Natural killer cell (primary cell): Measurements from ENCODE around the gene ASB3. TPM values are rescaled to one million over a fixed set of nuclear protein-coding genes. Genes with fewer than 3 reads are reported as not detected.

ENCODE experiments used
- ATAC-seq, 3 donors: fragments of 150-1000 bp in 2 of 3; fragments of 200-7000 bp in 1 of 3; cut with Tn5 transposase; 1 replicate in 1 of 3; 2 replicates in 2 of 3; pipeline ENCODE4 v1.10.0; 2021; ENCODE audit warnings: mild to moderate bottlenecking in 2 of 3, moderate library complexity in 2 of 3
- DNase-seq, 2 donors: peaks; one replicate each; pipeline versions ENCODE4 v3.0.0 to v3.0.0-alpha.2; 2013 to 2021; ENCODE audit warnings: mixed read lengths in 1 of 2
- H3K27ac ChIP-seq: one replicate; pipeline ENCODE4 v1.5.1; 2013; ENCODE audit warnings: mild to moderate bottlenecking, low read length
- H3K27me3 ChIP-seq: one replicate; pipeline ENCODE4 v1.6.1; 2013; ENCODE audit warnings: low read length; ENCODE audit not compliant: control insufficient read depth, insufficient read depth
- H3K36me3 ChIP-seq: one replicate; pipeline ENCODE4 v1.6.1; 2013; ENCODE audit warnings: low read length; ENCODE audit not compliant: control insufficient read depth, insufficient read depth
- H3K4me1 ChIP-seq: one replicate; pipeline ENCODE4 v1.6.1; 2013; ENCODE audit warnings: low read length; ENCODE audit not compliant: control insufficient read depth, insufficient read depth
- H3K4me3 ChIP-seq: one replicate; pipeline ENCODE4 v1.5.1; 2013; ENCODE audit warnings: low read length
- H3K9me3 ChIP-seq: one replicate; pipeline ENCODE4 v1.6.1; 2013; ENCODE audit warnings: low read length; ENCODE audit not compliant: control insufficient read depth, insufficient read depth
- H3K27ac Mint-ChIP-seq, 2 donors: one replicate each; pipeline ENCODE4 v1.8.0; 2022; ENCODE audit warnings: mild to moderate bottlenecking in 2 of 2, mixed read lengths in 2 of 2, moderate library complexity in 1 of 2
- H3K27me3 Mint-ChIP-seq, 2 donors: one replicate each; pipeline ENCODE4 v1.8.0; 2022; ENCODE audit warnings: low read depth in 2 of 2, mixed read lengths in 2 of 2
- H3K36me3 Mint-ChIP-seq: one replicate; pipeline ENCODE4 v1.8.0; 2022; ENCODE audit warnings: mixed read lengths
- H3K4me1 Mint-ChIP-seq, 2 donors: one replicate each; pipeline ENCODE4 v1.8.0; 2022; ENCODE audit warnings: mixed read lengths in 2 of 2
- H3K4me3 Mint-ChIP-seq: one replicate; pipeline ENCODE4 v1.8.0; 2022; ENCODE audit warnings: mild to moderate bottlenecking, moderate library complexity, mixed read lengths
- H3K9me3 Mint-ChIP-seq, 2 donors: one replicate each; pipeline ENCODE4 v1.8.0; 2022; ENCODE audit warnings: mixed read lengths in 2 of 2
- WGBS: methylation state at CpG from one replicate; pipeline ENCODE4 v1.1.7; 2013; ENCODE audit warnings: missing lambda C conversion rate; ENCODE audit not compliant: insufficient coverage; 5-methylcytosine and 5-hydroxymethylcytosine counted together
- intact Hi-C: fragments of 100-400 bp; cut with micrococcal nuclease; formaldehyde crosslinking; loops from one replicate; pipeline ENCODE4 v1.14.2; 2022
- total RNA-seq, 4 donors: library from RNA; stranded (reverse); fragments of 120-200 nt in 1 of 4; gene quantifications; one replicate each; pipeline versions ENCODE4 v1.2.3 to v1.2.4, GENCODE V29; 2013 to 2022
- TF ChIP-seq, protein P1 (sequence below): fragments of 200-600 bp; IDR thresholded peaks from one replicate; pipeline ENCODE4 v1.8.0; 2022; ENCODE audit warnings: antibody characterized with exemption

ASB3 gene
- total RNA-seq, 3 donors from 2014 or later (not counting 1 experiment from before 2014, with no cell fraction given), result 27.9 to 37.0 (median 29.6) TPM

- Histone ChIP-seq H3K4me3 (no peak overlapping the region), H3K27ac (no peak overlapping the region), H3K9me3 (peaks cover 4% of the 10 kb centered on the region), H3K4me1 (no peaks in the 10 kb centered on the region), H3K27me3 (no peaks in the 10 kb centered on the region), H3K36me3 (peaks cover 35% of the 10 kb centered on the region)
- Mint-ChIP-seq H3K27ac (no peak overlapping the region), H3K9me3 (no peaks in the 10 kb centered on the region), H3K4me3 (no peak overlapping the region), H3K4me1 (no peaks in the 10 kb centered on the region), H3K36me3 (peaks cover 22% of the 10 kb centered on the region), H3K27me3 (no peaks in the 10 kb centered on the region)
- no peak for DNase-seq
- TF ChIP-seq, protein P1, sequence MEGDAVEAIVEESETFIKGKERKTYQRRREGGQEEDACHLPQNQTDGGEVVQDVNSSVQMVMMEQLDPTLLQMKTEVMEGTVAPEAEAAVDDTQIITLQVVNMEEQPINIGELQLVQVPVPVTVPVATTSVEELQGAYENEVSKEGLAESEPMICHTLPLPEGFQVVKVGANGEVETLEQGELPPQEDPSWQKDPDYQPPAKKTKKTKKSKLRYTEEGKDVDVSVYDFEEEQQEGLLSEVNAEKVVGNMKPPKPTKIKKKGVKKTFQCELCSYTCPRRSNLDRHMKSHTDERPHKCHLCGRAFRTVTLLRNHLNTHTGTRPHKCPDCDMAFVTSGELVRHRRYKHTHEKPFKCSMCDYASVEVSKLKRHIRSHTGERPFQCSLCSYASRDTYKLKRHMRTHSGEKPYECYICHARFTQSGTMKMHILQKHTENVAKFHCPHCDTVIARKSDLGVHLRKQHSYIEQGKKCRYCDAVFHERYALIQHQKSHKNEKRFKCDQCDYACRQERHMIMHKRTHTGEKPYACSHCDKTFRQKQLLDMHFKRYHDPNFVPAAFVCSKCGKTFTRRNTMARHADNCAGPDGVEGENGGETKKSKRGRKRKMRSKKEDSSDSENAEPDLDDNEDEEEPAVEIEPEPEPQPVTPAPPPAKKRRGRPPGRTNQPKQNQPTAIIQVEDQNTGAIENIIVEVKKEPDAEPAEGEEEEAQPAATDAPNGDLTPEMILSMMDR, result no peak
- 100% methylated on average over 7 of the region's 7 CpGs for WGBS
- ATAC-seq, result no peak
- intact Hi-C loops, result no loop called here
These were observed 75.4 kb downstream of the ASB3 start for GRCh38 chr2:53711271-53711780.

- Histone ChIP-seq H3K27ac (no peak overlapping the region), H3K4me1 (no peaks in the 10 kb centered on the region), H3K36me3 (peaks cover 33% of the 10 kb centered on the region), H3K4me3 (no peak overlapping the region), H3K9me3 (peaks cover 4% of the 10 kb centered on the region), H3K27me3 (no peaks in the 10 kb centered on the region)
- Mint-ChIP-seq H3K4me3 (no peak overlapping the region), H3K27ac (no peak overlapping the region), H3K36me3 (peaks cover 22% of the 10 kb centered on the region), H3K9me3 (no peaks in the 10 kb centered on the region), H3K27me3 (no peaks in the 10 kb centered on the region), H3K4me1 (no peaks in the 10 kb centered on the region)
- DNase-seq, result no peak
- TF ChIP-seq, protein P1, result no peak
- no peak for ATAC-seq
- intact Hi-C loops, result no loop called here
These were observed 77.8 kb downstream of the ASB3 start for GRCh38 chr2:53708988-53709387.

GRCh38 chr2:53701221-53701620 is 85.5 kb downstream of the ASB3 start:
- H3K27me3 ChIP-seq, result no peaks in the 10 kb centered on the region
- H3K27ac ChIP-seq, result no peak overlapping the region
- H3K36me3 Mint-ChIP-seq, result peaks cover 26% of the 10 kb centered on the region
- DNase-seq (no peak), ATAC-seq (no peak)
- TF ChIP-seq, protein P1, result no peak
- peaks cover 18% of the 10 kb centered on the region for H3K36me3 ChIP-seq
- H3K4me1 Mint-ChIP-seq, result no peaks in the 10 kb centered on the region
- H3K9me3 Mint-ChIP-seq, result no peaks in the 10 kb centered on the region
- H3K4me1 ChIP-seq, result no peaks in the 10 kb centered on the region
- H3K27ac Mint-ChIP-seq, result no peak overlapping the region
- 100% methylated on average over 1 of the region's 2 CpGs for WGBS
- no peak overlapping the region for H3K4me3 Mint-ChIP-seq
- H3K4me3 ChIP-seq, result no peak overlapping the region
- no peaks in the 10 kb centered on the region for H3K27me3 Mint-ChIP-seq
- intact Hi-C loops, result no loop called here
- H3K9me3 ChIP-seq, result no peaks in the 10 kb centered on the region

GRCh38 chr2:53697686-53698085 is 89.1 kb downstream of the ASB3 start:
- Mint-ChIP-seq H3K4me1 (no peaks in the 10 kb centered on the region), H3K27ac (no peak overlapping the region), H3K9me3 (no peaks in the 10 kb centered on the region), H3K27me3 (no peaks in the 10 kb centered on the region), H3K4me3 (no peak overlapping the region), H3K36me3 (peaks cover 26% of the 10 kb centered on the region)
- Histone ChIP-seq H3K27ac (no peak overlapping the region), H3K27me3 (no peaks in the 10 kb centered on the region), H3K36me3 (peaks cover 22% of the 10 kb centered on the region), H3K4me1 (no peaks in the 10 kb centered on the region), H3K9me3 (no peaks in the 10 kb centered on the region), H3K4me3 (no peak overlapping the region)
- 100% methylated on average over 1 of the region's 1 CpG for WGBS
- no peak for ATAC-seq
- DNase-seq, result no peak
- intact Hi-C loops, result no loop called here
- TF ChIP-seq, protein P1, result no peak
